Tibial nerve (tissue), 3 donors: ENCODE measurements around the gene TRDN.

ENCODE experiments used
- POLR2A ChIP-seq, 2 donors: fragments of 450-650 bp; IDR thresholded peaks; one replicate each; pipeline ENCODE4 v1.6.1; 2017; ENCODE audit warnings: antibody characterized with exemption in 2 of 2, mild to moderate bottlenecking in 2 of 2, moderate library complexity in 2 of 2
- TF ChIP-seq, protein P1 (sequence below), 5 experiments: fragments of 200-600 bp in 3 of 5; fragments of 450-650 bp in 2 of 5; sonication (generic) in 3 of 5; IDR thresholded peaks; one replicate each; pipeline ENCODE4 v1.5.1; 2016 to 2019; ENCODE audit warnings: antibody characterized with exemption in 5 of 5, mild to moderate bottlenecking in 3 of 5, moderate library complexity in 2 of 5

DNA sequence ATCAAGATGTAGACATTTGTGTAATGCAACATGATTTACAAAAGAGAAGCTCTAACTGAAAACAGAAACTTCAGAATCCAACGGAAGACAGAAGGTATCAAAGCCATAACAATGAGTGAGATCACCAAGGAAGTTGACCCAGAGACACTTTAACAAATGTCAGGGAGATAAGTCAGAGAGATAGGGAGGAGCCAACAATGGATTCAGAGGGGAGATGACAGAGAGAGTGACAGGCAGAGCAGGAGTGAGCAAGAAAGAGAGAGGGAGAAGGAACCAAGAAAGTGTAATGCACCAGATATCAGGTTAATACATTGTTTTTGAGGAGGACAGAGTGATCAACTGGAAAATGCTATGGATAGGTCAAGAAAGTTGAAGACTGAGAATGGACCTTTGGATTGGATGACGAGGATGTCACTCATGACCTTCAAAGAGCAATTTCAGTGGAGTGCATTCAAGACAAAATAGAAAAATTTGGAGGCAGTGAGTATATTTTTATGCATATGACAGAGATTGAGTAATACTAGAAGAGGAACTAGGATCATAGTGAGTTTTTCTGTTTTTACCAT is 86.6 kb downstream of the TRDN start:
- TF ChIP-seq, protein P1, sequence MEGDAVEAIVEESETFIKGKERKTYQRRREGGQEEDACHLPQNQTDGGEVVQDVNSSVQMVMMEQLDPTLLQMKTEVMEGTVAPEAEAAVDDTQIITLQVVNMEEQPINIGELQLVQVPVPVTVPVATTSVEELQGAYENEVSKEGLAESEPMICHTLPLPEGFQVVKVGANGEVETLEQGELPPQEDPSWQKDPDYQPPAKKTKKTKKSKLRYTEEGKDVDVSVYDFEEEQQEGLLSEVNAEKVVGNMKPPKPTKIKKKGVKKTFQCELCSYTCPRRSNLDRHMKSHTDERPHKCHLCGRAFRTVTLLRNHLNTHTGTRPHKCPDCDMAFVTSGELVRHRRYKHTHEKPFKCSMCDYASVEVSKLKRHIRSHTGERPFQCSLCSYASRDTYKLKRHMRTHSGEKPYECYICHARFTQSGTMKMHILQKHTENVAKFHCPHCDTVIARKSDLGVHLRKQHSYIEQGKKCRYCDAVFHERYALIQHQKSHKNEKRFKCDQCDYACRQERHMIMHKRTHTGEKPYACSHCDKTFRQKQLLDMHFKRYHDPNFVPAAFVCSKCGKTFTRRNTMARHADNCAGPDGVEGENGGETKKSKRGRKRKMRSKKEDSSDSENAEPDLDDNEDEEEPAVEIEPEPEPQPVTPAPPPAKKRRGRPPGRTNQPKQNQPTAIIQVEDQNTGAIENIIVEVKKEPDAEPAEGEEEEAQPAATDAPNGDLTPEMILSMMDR (IDR thresholded peaks at IDR 0.05), result no peak
- no peak for TF ChIP-seq POLR2A (IDR thresholded peaks at IDR 0.05)
